ENCODE measurements around the gene GAR1.
"Not testable (repeated sequence)": the region's sequence is repeated elsewhere in the genome, so short reads cannot be mapped to it uniquely, and the experiment has no call there.

The GAR1 gene

DNA sequence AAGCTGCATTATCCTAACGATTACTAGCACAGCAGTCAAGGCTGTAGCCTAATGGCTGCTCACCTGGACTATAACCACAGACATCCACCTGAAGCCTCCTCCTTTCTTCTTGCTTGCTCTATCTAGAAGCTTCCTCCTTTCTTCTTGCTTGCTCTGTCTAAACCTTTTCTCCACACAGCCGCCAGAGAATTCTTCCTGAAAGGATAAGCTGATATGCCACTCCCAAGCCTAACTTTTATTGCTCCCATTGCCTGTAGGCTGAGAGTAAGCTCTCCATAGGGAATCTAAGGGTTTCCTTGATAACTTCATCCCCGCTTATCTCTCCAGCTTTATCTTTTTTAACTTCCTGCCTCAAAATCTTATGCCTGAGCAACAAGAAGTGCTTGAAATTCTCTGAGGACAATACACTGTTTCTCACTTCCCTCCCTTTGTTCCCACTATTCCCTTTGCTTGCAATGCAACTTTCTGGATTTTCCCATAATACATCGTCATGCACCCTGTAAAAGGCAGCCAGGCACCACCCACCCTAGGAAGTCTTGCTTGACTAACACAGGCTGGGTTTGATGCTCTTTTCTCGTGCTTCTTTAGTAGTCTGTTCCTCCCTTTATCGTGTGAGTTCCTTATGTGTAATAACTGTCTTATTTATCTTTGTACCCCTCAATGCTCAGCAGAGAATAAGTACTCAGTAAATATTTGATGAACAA lies 31.0 kb downstream of the GAR1 start:
- DNase-seq (ENCODE audit: low read depth in 1 of 2, low spot score in 1 of 2): no peak

DNA sequence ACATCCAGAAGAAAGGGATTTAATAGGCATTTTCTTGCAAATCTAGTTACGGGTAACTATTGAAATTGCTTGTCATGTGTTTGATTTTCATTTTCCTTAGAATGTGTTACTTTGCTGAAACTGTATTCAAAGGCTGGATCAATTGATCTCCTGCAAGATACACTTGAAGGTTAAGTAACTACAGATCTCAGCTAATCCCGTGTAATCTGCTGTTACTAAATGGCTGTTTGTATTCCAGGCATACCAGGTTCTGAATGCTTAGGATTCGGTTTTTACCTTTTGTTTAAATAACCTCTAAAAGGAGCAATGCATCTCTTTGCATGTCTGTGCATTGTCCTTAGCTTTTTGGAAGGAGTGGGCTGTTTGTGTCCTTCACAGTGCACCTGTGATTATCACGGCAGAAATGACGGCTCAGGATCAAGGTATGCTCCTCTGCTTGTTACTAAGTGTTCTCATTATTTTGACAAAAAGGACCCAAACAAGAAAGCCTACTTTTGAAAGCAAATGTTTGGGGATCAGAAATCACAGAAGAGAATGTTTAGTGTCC lies 32.4 kb downstream of the GAR1 start, which contains the start of gene LRIT3:
TSS of gene LRIT3 (plus strand) at position 212 of the 547 bp plus-strand sequence. CDS start at position 307, 95 bp downstream.
- no peak for DNase-seq (ENCODE audit: low read depth in 1 of 2, low spot score in 1 of 2)

DNA sequence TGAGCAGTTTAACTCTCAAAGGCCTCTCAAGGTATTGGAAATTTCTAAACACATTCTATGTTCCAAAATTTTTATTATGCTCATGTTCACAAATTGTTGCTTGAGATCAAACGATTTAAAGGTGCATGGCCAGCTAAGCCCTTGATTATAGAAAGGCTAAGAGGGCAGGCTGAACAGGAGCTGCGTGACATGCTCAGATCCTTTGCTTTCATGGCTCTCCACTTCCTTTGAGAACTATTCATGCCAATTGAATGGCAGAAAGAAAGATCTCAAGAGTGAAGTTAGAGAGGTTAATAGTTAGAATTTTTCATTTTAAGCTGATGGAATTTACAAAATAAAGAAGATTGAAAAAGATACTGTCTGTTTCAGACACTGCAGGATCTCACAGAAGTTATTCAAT lies 32.9 kb downstream of the GAR1 start:
- DNase-seq (ENCODE audit: low read depth in 1 of 2, low spot score in 1 of 2): no peak

DNA sequence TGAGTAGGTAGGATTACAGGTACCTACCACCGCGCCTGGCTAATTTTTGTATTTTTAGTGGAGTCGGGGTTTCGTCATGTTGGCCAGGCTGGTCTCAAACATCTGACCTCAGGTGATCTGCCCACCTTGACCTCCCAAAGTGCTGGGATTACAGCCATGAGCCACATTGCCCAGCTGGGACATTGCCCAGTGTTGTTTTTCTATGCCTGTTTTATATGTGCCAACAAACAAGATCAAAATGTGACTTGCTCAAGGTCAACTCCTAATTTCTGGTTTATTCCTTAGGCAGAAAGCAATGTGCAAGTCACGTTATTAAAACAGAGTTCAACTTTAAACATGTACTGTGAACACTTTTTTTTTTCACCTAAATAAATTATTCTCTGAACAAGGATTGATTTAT lies 35.0 kb downstream of the GAR1 start:
- DNase-seq (ENCODE audit: low read depth in 1 of 2, low spot score in 1 of 2): no peak

DNA sequence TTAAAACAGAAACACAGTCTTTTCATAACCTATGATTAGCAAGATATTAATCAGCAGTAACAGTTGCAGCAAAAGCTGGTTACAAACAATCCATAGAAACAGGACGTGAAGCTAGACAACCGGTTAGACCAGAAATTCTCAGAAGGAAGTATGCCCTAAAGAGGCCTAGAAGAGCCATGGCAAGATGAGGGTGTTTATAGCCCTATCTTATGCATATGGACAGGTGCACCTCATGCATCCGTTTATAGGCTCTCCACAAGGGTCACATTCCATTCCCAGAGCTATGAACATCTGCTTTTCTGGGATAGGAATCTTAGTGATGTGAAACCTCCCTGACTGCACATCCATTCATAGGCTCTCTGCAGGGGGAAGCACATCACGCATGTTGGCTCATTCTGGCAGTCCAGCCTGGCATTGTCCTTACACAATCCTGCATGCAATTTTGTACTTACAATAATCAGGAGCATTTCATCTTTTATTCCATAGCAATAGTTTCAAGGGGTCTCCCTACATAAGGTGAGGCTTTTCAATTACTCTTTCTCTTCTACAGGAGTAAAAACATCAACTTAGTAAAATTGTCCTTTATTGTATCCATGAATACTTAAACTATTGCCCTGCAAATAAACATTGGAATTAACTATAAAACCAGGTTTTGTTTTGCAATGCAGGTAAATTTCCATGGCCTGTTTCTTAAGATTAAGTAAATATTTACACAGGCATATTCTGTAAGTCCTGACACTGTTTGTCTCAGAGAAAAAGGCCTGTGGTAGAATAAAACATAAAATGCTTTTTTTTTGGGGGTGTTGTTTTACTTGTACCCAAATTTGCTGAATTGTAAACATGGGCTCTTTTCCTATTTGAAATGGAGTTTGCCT lies 44.1 kb downstream of the GAR1 start:
- not testable (repeated sequence) for DNase-seq (ENCODE audit: low read depth in 1 of 2, low spot score in 1 of 2)

GRCh38 chr4:109861271-109861670 lies 45.7 kb downstream of the GAR1 start:
- DNase-seq (ENCODE audit: low read depth in 1 of 2, low spot score in 1 of 2): no peak

- no peak for DNase-seq (ENCODE audit: low read depth in 1 of 2, low spot score in 1 of 2)
These were observed 46.5 kb downstream of the GAR1 start for GRCh38 chr4:109861916-109862511.

- no peak for DNase-seq (ENCODE audit: low read depth in 1 of 2, low spot score in 1 of 2)
These were observed 48.6 kb downstream of the GAR1 start for GRCh38 chr4:109864134-109864533.

DNA sequence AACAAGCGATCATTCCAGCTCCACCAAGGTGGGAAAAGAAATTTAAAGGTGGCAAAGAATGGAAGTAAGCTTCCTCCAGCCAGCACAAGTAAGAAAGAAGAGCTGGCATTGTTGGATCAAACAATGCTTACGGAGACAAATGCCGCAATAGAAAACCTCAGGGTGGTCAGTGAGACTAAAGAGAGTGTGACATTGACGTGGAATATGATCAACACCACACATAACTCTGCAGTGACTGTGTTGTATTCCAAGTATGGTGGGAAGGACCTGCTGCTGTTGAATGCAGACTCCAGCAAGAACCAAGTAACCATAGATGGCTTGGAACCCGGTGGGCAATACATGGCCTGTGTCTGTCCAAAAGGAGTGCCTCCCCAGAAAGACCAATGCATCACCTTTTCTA lies 54.5 kb downstream of the GAR1 start:
- DNase-seq (ENCODE audit: low read depth in 1 of 2, low spot score in 1 of 2): no peak

DNA sequence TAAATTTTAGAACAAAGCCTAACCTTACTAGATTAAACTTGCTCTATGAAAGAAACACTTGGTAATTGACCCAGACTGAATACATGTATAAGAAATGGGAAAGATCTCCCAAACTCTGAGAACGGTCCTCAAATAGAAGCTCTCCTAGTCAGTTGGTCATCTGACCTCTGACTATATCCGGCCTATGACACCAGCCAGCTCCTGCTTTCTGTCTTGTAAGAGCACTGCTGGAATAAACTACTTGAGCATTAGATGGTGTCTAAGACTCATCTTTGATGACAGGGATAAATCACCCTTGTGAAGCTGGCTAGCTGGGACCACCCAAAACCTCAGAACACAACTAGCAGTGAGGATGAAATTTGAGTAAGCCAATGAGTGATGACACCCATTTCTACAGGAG lies 56.5 kb downstream of the GAR1 start:
- DNase-seq (ENCODE audit: low read depth in 1 of 2, low spot score in 1 of 2): no peak

DNA sequence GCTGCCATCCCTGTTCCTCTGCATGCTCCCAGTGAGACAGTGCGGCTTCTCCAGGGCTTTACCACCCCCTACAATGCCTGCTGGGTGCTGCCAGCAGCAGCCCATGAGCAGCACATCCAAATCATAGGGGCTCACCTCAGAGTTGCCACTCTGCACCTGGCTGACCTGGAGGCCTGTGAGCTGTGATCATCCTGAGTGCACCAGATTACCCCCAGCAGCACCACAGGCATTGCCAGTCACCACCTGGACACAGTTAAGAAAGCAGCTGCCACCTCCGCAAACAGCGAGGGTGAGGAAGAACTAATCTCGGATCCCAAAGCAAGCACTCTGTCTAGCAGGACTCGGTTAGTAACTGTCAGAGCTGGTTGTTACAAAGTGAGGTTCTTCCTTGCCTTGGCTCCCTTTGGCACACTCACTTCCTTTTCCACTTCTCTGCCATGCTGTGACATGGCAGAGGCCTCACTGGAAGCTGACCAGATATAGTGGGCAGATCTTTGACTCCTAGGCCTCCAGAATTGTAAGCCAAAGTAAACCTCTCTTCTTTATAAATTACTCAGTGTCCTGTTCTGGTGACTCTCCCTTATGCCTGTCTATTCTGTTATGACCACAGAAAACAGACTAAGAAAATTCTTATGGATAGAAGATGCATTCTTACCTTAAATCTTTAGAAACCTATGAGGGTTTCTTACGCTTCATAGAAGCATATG lies 57.5 kb downstream of the GAR1 start:
- no peak for DNase-seq (ENCODE audit: low read depth in 1 of 2, low spot score in 1 of 2)

GRCh38 chr4:109873791-109874514 lies 58.4 kb downstream of the GAR1 start:
- DNase-seq (ENCODE audit: low read depth in 1 of 2, low spot score in 1 of 2): no peak

All from activated CD4-positive, alpha-beta T cell treated with anti-CD3 and anti-CD28 coated beads, Interleukin-2, amount 50 U/mL, for 24 hours (primary cell).